GM15510 (cell line): ENCODE results near the gene PTPRG.

ENCODE experiments used
- POLR2A ChIP-seq: IDR thresholded peaks from 3 replicates; pipeline ENCODE4 v1.6.1; 2011; ENCODE audit warnings: borderline replicate concordance; ENCODE audit not compliant: insufficient read length; ENCODE audit errors: extremely low read depth

Gene PTPRG

GRCh38 chr3:62203152-62203551, 641.8 kb downstream of the PTPRG start:
- no peak for TF ChIP-seq POLR2A

GRCh38 chr3:62203561-62203960, 642.2 kb downstream of the PTPRG start:
- no peak for TF ChIP-seq POLR2A

GRCh38 chr3:62207197-62207596, 645.8 kb downstream of the PTPRG start:
- TF ChIP-seq POLR2A, result no peak

- TF ChIP-seq POLR2A, result no peak
Observed at GRCh38 chr3:62208385-62208784, 647.0 kb downstream of the PTPRG start.

- TF ChIP-seq POLR2A, result no peak
Observed at GRCh38 chr3:62209101-62209500, 647.7 kb downstream of the PTPRG start.

- no peak for TF ChIP-seq POLR2A
Observed at GRCh38 chr3:62210011-62210410, 648.6 kb downstream of the PTPRG start.

- TF ChIP-seq POLR2A, result no peak
Observed at GRCh38 chr3:62211675-62212429, 650.5 kb downstream of the PTPRG start.

GRCh38 chr3:62214850-62215249, 653.5 kb downstream of the PTPRG start:
- TF ChIP-seq POLR2A, result no peak

- no peak for TF ChIP-seq POLR2A
Observed at GRCh38 chr3:62220616-62221015, 659.2 kb downstream of the PTPRG start.

GRCh38 chr3:62225051-62225450, 663.7 kb downstream of the PTPRG start:
- no peak for TF ChIP-seq POLR2A

- TF ChIP-seq POLR2A, result no peak
Observed at GRCh38 chr3:62226601-62227339, 665.4 kb downstream of the PTPRG start.

- no peak for TF ChIP-seq POLR2A
Observed at GRCh38 chr3:62228467-62228866, 667.1 kb downstream of the PTPRG start.

- no peak for TF ChIP-seq POLR2A
Observed at GRCh38 chr3:62229211-62229610, 667.8 kb downstream of the PTPRG start.

GRCh38 chr3:62229908-62230307, 668.5 kb downstream of the PTPRG start:
- no peak for TF ChIP-seq POLR2A

- no peak for TF ChIP-seq POLR2A
Observed at GRCh38 chr3:62233065-62233464, 671.7 kb downstream of the PTPRG start.

GRCh38 chr3:62236016-62236415, 674.6 kb downstream of the PTPRG start:
- TF ChIP-seq POLR2A, result no peak
